GM18873 (cell line): ENCODE data around the gene TMEM123.

ENCODE experiments used
- ATAC-seq: cut with Tn5 transposase; IDR thresholded peaks from one replicate; pipeline ENCODE4 v1.9.1; 2021; ENCODE audit warnings: mild to moderate bottlenecking, moderate library complexity, moderate number of reproducible peaks; ENCODE audit not compliant: unreplicated experiment, low FRiP score

The TMEM123 gene

GRCh38 chr11:102428696-102429095 lies 23.9 kb downstream of the TMEM123 start:
- ATAC-seq: no peak

- ATAC-seq: no peak
Measured at GRCh38 chr11:102427068-102427467, 25.5 kb downstream of the TMEM123 start.

- ATAC-seq: no peak
Measured at GRCh38 chr11:102426570-102426969, 26.0 kb downstream of the TMEM123 start.

GRCh38 chr11:102426000-102426399 lies 26.6 kb downstream of the TMEM123 start:
- ATAC-seq: no peak

- ATAC-seq: no peak
Measured at GRCh38 chr11:102423936-102424335, 28.6 kb downstream of the TMEM123 start.

- no peak for ATAC-seq
Measured at GRCh38 chr11:102422817-102423712, 29.5 kb downstream of the TMEM123 start.

GRCh38 chr11:102421261-102421660 lies 31.3 kb downstream of the TMEM123 start:
- no peak for ATAC-seq

- ATAC-seq: peak; percentile 84
Measured at GRCh38 chr11:102420547-102420946, 32.0 kb downstream of the TMEM123 start.

GRCh38 chr11:102419181-102419580 lies 33.4 kb downstream of the TMEM123 start:
- ATAC-seq: no peak

- ATAC-seq: peak; percentile 52
Measured at GRCh38 chr11:102416976-102417375, 35.6 kb downstream of the TMEM123 start.

- ATAC-seq: no peak
Measured at GRCh38 chr11:102415304-102415916, 37.2 kb downstream of the TMEM123 start.

- no peak for ATAC-seq
Measured at GRCh38 chr11:102414559-102414958, 38.0 kb downstream of the TMEM123 start.

- ATAC-seq: no peak
Measured at GRCh38 chr11:102413497-102413896, 39.1 kb downstream of the TMEM123 start.

GRCh38 chr11:102411142-102411541 lies 41.4 kb downstream of the TMEM123 start:
- no peak for ATAC-seq

- ATAC-seq: no peak
Measured at GRCh38 chr11:102410382-102410784, 42.2 kb downstream of the TMEM123 start.

- ATAC-seq: no peak
Measured at GRCh38 chr11:102408339-102408738, 44.2 kb downstream of the TMEM123 start.

GRCh38 chr11:102407901-102408300 lies 44.7 kb downstream of the TMEM123 start:
- no peak for ATAC-seq

- no peak for ATAC-seq
Measured at GRCh38 chr11:102406099-102406498, 46.5 kb downstream of the TMEM123 start.

GRCh38 chr11:102405501-102405900 lies 47.1 kb downstream of the TMEM123 start:
- ATAC-seq: no peak

- ATAC-seq: no peak
Measured at GRCh38 chr11:102402548-102402947, 50.0 kb downstream of the TMEM123 start.

GRCh38 chr11:102401905-102402304 lies 50.7 kb downstream of the TMEM123 start:
- no peak for ATAC-seq

GRCh38 chr11:102400603-102401002 lies 52.0 kb downstream of the TMEM123 start:
- ATAC-seq: no peak
